ENCODE results near the gene ATP1A3.

Gene ATP1A3

GRCh38 chr19:41981724-41982123 is 12.3 kb downstream of the ATP1A3 start:
- DNase-seq, result no peak

DNA sequence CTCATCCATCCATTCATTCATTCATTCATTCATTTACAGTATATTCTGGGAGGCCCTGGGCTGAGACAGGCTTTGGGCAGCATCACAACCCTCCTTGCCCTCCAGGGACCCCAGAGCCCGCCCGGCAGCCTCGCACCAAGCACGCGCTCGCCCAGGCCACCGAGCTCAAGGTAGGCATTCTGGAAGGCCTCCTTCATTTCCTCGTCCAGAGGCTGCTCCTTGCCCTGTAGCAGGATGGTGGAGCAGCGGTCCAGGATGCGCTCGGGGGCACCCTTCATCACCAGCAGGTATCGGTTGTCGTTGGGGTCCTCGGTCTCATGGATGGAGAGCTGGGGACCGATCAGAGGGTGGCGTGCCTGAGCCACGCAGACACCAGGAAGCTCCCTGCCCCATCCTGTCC is 15.6 kb downstream of the ATP1A3 start:
- no peak for DNase-seq

- DNase-seq, result no peak
Measured at GRCh38 chr19:41977916-41978315, 16.1 kb downstream of the ATP1A3 start.

GRCh38 chr19:41974652-41975051 is 19.4 kb downstream of the ATP1A3 start:
- DNase-seq, result no peak

GRCh38 chr19:41971363-41971762 is 22.7 kb downstream of the ATP1A3 start:
- DNase-seq, result no peak

- no peak for DNase-seq
Measured at GRCh38 chr19:41969772-41970458, 24.1 kb downstream of the ATP1A3 start.

GRCh38 chr19:41968751-41969595 is 25.1 kb downstream of the ATP1A3 start:
- no peak for DNase-seq

DNA sequence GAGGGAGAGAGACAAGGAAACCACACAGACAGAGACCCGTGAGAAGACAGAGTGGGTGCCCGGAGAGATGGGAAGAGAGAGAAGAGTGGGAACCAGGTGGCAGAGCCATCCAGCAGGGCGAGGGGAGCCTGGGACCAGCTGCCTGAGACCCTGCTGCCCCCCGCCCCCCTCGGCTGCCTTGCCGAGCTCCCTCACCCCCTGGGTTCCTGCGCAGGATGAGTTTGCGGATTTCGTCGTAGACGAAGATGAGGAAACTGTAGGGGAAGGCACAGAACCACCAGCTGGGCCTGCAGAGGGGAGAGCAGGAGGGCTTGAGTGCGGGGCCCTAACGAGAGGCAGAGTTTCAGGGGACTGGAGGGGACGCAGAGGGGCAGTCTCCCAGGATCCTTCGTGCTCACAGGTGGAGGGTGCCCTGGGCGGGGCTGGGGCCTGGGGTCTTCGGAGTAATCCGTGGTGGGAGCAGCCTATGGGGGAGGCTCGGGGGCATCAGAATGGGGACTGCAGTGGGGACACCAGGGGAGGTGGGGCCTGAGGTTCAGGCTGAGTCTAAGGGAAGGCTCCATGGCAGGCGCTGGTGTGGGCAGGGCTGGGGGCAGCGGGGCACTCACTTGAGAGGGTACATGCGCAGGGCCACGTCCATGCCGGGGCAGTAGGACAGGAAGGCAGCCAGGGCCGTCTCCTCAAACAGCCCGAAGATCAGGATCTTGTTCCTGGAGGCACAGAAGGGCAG is 26.8 kb downstream of the ATP1A3 start:
- no peak for DNase-seq

DNA sequence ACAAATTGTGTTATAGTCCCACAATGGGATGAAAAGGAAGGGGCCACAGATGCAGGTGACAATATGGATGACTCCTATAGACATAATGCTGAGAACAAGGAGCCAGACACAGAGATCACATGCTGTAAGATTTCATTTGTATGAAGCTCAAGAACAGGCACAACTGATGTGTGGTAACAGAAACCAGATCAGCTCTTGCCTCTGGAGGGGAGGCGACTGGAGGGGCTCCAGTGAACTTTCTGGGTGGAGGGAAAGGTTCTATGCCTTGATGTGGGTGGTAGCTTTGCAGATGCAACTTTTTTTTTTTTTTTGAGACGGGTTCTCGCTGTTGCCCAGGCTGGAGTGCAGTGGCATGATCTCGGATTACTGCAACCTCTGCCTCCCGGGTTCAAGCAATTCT is 28.9 kb downstream of the ATP1A3 start:
- DNase-seq, result no peak

DNA sequence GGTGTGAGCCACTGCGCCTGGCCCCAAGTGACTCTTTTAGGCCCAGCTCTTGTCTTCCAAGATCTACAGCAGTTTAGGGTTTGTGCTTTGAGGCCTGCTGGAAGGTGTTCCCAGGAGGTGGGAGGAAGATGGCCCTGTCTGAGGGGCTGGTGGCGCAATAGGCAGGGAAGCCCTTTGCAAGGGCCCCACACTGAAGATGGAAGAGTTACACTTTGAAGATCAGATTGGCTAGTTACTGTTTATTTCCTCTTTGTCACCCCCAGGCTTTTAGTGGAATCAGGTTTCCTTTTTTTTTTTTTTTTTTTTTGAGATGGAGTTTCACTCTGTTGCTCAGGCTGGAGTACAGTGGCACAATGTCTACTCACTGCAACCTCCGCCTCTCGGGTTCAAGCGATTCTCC is 33.1 kb downstream of the ATP1A3 start:
- no peak for DNase-seq

DNA sequence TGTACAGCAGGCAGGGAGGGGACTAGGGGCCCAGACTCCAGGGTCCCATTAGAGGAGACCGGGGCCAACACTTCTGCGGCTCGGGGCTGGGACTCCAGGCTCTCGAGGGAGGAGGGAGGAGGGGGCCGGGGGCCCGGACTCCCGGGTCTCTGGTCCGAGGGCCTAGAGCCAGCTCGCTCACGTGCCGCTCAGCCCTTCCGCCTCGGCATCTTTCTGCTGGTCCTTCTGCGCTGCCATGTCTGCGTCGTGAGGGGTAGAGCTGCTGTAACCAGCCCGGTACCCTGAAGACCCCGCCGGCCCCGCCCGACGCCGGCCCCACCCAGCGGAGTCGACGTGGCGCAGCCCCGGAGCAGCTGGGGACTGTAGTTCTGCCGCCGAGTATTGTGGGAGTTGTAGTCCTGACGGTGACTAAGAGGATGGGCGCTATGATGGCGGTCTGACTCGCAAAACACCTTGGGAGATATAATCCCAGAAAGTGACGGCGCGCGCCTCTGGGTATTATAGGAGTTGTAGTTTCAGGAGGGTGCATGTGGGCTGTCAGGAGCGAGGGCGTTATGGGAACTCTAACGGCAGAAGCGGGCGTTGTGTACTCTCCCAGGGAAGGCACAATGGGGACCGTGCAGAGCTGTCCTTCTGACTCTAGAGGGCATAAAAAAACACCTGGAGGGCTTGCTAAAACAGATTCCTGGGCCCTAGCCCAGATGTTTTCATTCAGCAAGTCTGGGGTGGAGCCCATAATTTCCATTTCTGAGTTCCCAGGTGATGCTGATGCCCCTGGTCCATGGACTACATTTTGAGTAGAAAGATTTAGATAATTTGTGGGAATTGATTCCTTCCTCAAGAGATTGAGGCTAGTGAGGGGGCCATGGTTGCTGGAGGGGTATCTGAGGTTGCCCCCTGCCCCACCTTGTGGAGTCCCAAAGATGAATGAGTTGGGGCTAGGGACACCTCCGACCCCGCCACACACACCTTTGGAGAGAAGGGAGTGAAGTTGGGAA is 34.7 kb downstream of the ATP1A3 start, which contains the start of gene RABAC1:
Gene RABAC1 (minus strand): TSS at position 266 of the 998 bp plus-strand sequence. CDS start 29 bp downstream, at position 237.
- DNase-seq, result peak; percentile 91 to 92

DNA sequence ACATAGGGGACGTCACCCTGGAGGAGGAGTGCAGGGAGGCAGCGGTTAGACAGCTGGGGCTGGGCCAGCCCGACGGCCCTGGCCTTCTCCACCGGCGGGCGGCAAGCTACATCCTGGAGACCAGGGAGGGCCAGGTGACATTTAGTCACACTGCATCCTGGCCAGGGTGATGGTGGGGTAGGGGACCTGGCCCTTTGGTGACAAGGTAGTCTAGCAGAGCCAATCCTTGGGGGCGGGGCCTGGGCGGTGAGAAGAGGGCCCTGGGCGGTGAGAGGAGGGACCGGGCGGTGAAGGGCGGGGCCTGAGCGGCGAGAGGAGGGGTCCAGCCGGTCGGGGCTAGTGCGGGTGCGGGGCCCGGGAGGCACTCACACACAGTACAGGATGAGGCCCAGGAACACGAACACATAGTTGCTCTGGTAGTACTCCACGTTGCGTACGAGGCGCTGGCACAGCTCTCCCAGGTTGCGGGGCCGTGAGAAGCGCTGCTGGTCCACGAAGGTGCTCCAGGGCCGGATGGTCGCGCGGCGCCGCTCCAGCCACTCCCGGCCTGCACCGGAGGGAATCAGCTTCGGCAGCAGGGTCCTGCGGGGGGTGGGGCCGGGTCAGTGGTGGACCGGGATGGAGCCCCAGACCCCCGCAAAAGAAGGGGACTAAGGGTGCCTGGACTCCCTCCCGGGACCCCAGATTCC is 35.5 kb downstream of the ATP1A3 start:
- DNase-seq, result peak; percentile 60 to 69

DNA sequence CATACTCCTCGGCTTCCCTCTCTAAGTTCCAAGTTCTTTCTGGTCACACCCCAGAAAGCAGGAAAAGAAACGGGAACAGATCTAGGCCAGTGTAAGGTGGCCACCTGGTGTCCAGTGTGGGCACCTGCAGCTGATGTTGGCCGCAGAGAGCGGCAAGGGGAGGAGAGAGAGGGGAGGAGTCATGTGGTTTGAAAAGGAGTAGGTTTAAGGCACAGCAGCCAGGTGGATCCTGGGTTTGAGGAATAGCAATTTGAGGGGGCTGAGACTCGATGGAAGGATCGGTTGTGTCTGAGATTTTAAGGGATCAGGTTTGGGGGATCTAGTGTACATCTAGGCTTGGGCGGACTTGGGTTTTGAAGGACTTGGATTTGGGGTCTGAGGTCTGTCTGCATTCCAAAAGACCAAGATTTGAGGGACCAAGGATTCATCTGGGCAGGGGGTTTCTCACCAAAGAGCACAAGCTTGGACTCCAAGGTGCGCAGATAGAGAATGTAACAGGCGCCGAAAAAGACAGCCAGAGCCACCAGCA is 36.1 kb downstream of the ATP1A3 start:
- DNase-seq, result peak; percentile 58 to 77

GRCh38 chr19:41957161-41957837 is 36.7 kb downstream of the ATP1A3 start:
- no peak for DNase-seq

DNA sequence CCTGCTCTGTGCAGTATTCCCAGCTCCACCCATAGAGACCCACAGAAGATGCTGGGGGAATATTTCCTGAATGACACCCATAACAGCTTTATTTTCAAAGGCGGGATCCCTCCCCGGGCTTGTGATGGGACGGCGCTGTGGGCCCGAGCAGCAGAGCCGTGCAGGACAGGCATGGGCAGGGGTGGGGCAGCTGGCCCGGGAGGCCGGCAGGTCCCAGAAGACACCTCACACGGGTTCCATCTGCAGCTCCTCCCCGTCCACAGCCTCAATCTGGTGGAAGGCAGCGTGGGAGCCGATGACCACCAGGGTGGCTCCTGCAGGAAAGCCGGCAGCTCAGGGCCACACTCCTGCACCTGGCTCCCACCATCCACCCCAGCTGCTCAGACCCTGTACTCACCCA is 37.4 kb downstream of the ATP1A3 start:
- DNase-seq, result no peak

DNA sequence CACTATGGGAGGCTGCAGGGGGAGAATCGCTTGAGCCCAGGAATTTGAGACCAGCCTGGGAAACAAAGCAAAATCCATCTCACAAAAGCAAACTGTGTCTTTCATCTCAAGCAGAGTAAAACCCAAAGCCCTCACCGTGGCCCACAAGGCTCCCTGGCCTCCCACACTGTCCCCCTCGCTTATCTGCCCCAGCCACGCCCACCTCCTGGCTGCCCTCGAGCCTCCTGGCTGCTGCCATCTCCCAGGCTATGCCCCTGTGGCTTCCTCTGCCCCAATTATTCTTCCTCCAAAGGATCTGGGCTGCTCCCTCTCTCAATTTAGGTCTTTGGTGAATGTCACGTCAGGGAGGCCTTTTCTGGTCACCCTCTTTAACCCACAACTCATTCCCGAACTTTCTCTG is 38.5 kb downstream of the ATP1A3 start:
- DNase-seq, result no peak

GRCh38 chr19:41951686-41952172 is 42.3 kb downstream of the ATP1A3 start:
- peak; percentile 53 to 87 for DNase-seq

GRCh38 chr19:41947091-41947490 is 46.9 kb downstream of the ATP1A3 start:
- DNase-seq, result no peak

DNA sequence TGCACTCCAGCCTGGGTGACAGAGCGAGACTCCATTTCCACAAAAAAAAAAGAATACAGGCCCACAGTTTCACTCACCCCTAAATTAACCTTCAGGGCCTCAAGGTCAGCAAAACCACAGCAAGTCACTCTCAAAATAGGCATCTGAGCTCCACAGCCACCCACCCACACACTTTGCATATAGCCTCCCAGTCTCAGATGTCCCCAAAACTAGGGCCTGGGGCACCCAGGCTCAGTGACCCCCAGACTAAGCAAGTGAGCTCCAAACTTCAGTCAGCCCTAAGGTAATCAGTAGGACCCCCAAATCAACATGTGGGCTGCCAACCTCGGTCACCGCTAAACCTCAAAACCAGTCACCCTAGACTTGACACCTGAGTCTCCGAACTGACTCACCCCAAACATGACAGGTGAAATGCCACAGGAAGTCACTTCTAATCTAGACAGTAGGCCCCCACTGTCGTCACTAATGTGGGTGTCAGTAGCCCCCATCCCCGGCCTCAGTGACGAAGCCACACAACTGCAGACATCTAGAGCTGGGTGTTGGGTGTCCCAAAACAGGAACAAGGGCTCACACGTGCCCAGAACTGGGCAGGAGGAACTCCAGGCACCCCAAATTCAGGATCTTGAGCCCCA is 48.8 kb downstream of the ATP1A3 start:
- no peak for DNase-seq

- no peak for DNase-seq
Measured at GRCh38 chr19:41944336-41944735, 49.7 kb downstream of the ATP1A3 start.
